Measurements from ENCODE around the gene RNF11.

The RNF11 gene

GRCh38 chr1:51295926-51296325 lies 59.9 kb downstream of the RNF11 start:
- DNase-seq (ENCODE audit: low spot score) (no peak), FAIRE-seq (no peak)

DNA sequence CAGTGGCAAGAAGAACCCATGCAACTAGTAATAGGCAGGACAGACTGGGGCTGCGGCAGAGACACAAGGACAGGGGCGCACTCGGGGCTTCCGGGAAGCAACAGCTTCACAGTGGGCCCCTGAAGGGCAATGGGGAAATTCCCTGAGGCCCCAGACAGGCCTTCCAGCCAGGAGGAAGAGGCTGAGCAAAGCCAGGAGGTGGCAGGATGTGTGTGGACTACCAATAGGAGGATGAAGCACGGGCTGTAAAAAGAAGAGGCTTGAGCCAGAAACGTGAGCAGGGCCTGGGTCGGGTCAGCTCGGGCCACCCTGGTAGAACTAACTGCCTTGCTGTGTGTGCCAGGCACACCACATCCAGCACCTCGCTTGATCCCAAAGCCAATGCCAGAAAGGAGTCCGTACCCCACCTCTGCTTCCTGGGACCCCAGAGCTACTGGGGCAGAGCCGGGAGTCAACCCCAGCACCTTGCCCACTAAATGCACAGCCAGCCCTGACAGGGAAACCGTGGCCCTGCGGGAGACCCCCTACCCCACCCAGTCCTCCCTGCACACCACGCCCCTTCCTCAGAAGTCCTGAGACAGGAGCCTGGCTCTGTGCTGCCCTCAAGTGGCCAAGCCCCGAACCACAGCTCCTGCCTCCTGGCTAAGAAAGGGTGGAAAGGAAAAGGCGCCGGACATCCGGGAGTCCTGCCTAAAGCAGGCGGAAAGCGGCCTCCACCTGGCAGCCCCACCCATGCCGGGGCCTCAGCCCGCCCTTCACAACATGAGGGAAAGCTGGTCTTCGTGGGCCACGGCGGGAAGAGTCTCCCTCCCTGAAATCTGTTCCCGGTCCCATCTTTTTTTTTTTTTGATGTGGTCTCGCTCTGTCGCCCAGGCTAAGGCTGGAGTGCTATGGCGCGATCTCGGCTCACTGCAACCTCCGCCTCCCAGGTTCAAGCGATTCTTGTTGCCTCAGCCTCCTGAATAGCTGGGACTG lies 60.6 kb downstream of the RNF11 start:
- no peak for FAIRE-seq
- DNase-seq (ENCODE audit: low spot score), result peak; percentile 91

GRCh38 chr1:51297401-51298321 lies 61.6 kb downstream of the RNF11 start:
- DNase-seq (ENCODE audit: low spot score), result no peak
- FAIRE-seq, result no peak

- FAIRE-seq, result no peak
- no peak for DNase-seq (ENCODE audit: low spot score)
These were observed 62.2 kb downstream of the RNF11 start for GRCh38 chr1:51298322-51298705.

DNA sequence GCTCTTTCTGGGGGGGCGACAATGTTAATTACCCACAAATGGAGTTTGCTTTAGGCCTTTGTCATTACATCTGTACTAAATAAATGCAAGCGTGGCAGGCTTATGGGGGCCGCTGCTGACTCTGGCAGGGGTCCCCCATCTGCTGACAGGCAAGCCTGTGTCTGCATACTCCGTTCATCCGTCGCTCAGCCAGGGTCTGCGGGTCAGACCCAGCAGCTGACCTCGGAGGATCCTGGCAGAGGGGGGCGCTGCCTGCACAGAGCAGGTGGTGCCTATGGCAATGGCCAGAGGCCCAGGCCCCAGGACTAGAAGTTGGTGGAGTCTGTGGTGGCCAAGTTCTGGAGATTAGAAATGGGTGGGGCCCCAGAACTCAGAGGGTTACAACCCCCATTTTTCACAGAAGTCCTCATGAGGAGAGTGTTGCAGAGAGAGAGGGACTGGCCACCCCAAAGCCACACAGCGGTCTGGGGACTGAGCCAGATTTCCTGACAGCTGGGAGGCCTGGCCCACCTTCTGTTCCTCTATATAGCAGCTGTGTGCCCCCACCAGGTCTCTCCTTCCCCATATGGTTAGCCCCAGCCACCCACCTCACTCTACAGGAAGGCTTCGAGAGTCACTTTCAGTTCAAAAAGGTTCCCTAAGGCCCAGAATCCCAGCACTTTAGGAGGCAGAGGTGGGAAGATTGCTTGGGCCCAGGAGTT lies 63.3 kb downstream of the RNF11 start:
- DNase-seq (ENCODE audit: low spot score), result no peak
- FAIRE-seq, result no peak

- FAIRE-seq (no peak), DNase-seq (ENCODE audit: low spot score) (no peak)
These were observed 64.1 kb downstream of the RNF11 start for GRCh38 chr1:51299981-51300670.

GRCh38 chr1:51301152-51301843 lies 65.2 kb downstream of the RNF11 start:
- no peak for DNase-seq (ENCODE audit: low spot score)
- FAIRE-seq, result no peak

- DNase-seq (ENCODE audit: low spot score) (no peak), FAIRE-seq (no peak)
These were observed 65.7 kb downstream of the RNF11 start for GRCh38 chr1:51301844-51302162.

DNA sequence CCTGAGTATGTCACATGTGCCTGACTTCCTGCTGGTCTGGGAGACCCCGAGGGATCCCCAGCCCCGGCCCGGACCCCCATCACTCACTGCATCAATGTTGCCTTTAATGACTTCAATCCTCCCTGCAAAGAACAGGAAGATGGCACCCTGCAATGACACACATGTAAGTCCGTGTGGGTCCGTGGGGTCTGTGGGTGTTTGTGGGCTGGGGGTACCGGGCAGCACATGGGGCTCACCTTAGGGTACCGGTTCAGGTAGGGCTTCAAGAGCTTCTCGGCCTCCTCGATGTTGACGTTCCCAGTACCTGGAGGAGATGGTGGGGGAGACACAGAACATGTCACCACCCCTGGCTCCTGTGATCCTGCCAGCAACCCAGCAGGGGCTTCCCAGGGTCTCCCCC lies 66.2 kb downstream of the RNF11 start:
- DNase-seq (ENCODE audit: low spot score), result no peak
- no peak for FAIRE-seq

DNA sequence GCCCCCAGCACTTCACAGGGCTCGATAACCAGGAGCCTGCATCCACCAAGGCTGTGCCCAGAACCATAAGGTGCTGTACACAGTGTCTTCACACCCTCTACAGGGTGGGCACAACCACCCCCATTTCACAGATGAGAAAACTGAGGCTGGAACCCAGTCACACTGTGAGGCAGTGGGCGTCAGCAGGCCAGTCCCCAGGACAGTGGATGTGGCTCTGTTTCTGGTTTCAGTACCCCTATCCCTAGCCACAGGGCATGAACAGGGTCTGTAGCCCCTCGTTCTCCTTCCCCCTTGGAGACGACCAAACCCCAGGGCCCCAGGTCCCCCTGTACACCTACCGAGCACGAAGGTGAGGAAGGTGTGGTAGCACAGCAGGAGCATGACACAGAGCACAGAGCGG lies 66.7 kb downstream of the RNF11 start:
- DNase-seq (ENCODE audit: low spot score), result no peak
- FAIRE-seq, result no peak

GRCh38 chr1:51303315-51303714 lies 67.2 kb downstream of the RNF11 start:
- FAIRE-seq (no peak), DNase-seq (ENCODE audit: low spot score) (no peak)

- FAIRE-seq (no peak), DNase-seq (ENCODE audit: low spot score) (no peak)
These were observed 67.7 kb downstream of the RNF11 start for GRCh38 chr1:51303751-51304251.

- DNase-seq (ENCODE audit: low spot score) (no peak), FAIRE-seq (no peak)
These were observed 68.3 kb downstream of the RNF11 start for GRCh38 chr1:51304360-51304759.

GRCh38 chr1:51305371-51305823 lies 69.3 kb downstream of the RNF11 start:
- FAIRE-seq (no peak), DNase-seq (ENCODE audit: low spot score) (no peak)

GRCh38 chr1:51306950-51307349 lies 70.9 kb downstream of the RNF11 start:
- no peak for FAIRE-seq
- DNase-seq (ENCODE audit: low spot score), result no peak

DNA sequence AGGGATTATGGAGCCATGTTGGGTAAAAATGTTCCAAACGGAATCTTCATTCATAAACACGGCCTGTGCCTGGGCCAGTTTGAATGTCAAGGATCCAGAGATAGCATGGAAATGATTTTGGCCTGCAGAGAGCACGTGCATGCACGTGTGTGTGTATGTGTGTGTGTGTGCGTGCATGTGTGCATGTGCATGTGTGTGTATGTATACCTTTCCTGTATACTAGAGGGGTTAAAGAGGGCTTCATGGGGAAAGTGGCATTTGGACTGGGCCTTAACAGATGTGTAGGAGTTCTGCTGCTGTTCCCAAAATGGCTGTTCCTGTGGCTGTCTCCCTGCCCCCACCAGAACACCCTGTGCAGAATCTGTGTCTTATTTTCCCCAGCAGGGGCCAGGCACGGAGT lies 72.6 kb downstream of the RNF11 start:
- FAIRE-seq (no peak), DNase-seq (ENCODE audit: low spot score) (no peak)

GRCh38 chr1:51309291-51309690 lies 73.2 kb downstream of the RNF11 start:
- DNase-seq (ENCODE audit: low spot score) (no peak), FAIRE-seq (no peak)

DNA sequence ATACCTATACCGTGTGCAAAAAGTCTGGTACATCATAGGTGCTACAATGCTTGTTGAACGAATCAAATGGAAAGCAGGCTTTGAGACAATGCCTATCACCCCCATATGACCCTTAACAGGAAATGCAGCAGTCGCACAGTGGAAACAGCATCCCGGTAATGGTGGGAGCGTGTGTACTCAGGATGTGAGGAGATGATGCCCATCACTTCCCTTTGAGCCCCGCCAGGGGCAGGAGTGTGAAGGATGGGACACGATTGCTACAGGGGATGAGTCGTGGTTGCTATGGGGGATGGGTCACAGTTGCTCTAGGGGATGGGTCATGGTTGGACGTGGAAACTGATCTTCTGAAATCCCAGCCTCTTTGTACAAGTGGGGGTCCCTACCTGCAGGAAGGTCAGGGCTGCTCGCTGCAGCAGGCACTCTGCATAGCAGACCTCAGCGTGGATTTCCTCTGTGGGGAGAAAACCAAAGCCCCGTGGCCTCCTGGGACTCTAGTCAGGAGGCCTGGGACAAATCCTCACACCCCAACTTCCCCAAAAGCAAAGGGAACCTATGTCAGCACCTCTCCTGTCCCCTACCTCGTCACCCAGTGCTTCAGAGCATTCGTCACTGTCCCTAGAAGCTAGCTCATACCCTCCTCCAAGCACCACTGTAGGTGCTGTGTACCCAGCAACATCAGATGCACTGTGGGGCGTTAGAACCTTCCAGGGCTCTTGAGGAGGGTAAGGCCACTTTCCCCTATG lies 75.0 kb downstream of the RNF11 start:
- FAIRE-seq (no peak), DNase-seq (ENCODE audit: low spot score) (no peak)

DNA sequence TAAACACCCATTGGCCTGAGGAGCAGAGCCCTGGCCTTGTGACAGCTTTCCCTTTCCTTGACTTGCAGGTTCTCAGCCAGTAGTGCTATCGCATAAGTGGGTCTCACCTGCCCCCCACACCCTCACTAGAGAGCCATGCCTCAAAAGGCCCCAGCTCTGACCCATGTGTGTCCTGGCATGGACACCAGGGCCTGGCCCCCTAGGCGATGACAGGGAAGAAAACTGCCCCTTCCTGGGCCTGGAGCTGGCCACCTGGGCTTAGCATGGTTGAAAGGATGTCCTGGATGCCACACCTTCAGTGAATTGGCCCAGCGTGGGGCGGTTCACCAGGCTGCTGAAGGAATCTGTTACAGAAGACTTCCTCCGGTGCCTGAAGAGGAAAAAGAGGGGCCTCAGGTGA lies 75.8 kb downstream of the RNF11 start:
- DNase-seq (ENCODE audit: low spot score) (no peak), FAIRE-seq (no peak)

- no peak for FAIRE-seq
- DNase-seq (ENCODE audit: low spot score), result no peak
These were observed 76.6 kb downstream of the RNF11 start for GRCh38 chr1:51312718-51313117.
